Aorta (tissue), 5 donors: ENCODE data around the gene S100A7A. TPM values are rescaled to one million over a fixed set of nuclear protein-coding genes. Genes with fewer than 3 reads are reported as not detected.

Experiments
- ATAC-seq: fragments of 200-7000 bp; cut with Tn5 transposase; one replicate; pipeline ENCODE4 v1.9.1; 2022; ENCODE audit warnings: moderate library complexity; ENCODE audit not compliant: low FRiP score
- DNase-seq, 2 donors: peaks; one replicate each; pipeline ENCODE4 v3.0.0-alpha.2; 2020
- H3K27ac ChIP-seq, 2 donors: one replicate each; pipeline ENCODE4 v1.5.1; 2013; ENCODE audit warnings: low read length in 2 of 2, mild to moderate bottlenecking in 2 of 2, moderate library complexity in 2 of 2, control low read depth in 1 of 2, inconsistent platforms in 1 of 2, low read depth in 1 of 2
- H3K27me3 ChIP-seq, 2 donors: one replicate each; pipeline ENCODE4 v1.6.1; 2013; ENCODE audit warnings: control low read depth in 1 of 2, low read length in 1 of 2, mild to moderate bottlenecking in 1 of 2, moderate library complexity in 1 of 2; ENCODE audit not compliant: insufficient read depth in 2 of 2, control insufficient read depth in 1 of 2
- H3K36me3 ChIP-seq, 2 donors: one replicate each; pipeline ENCODE4 v1.6.1; 2013; ENCODE audit warnings: control low read depth in 1 of 2, low read length in 1 of 2, mild to moderate bottlenecking in 1 of 2; ENCODE audit not compliant: insufficient read depth in 2 of 2, control insufficient read depth in 1 of 2
- H3K4me1 ChIP-seq, 2 donors: one replicate each; pipeline ENCODE4 v1.6.1; 2013; ENCODE audit warnings: low read length in 2 of 2, control low read depth in 1 of 2, mild to moderate bottlenecking in 1 of 2, moderate library complexity in 1 of 2; ENCODE audit not compliant: insufficient read depth in 2 of 2, control insufficient read depth in 1 of 2
- H3K4me3 ChIP-seq, 2 donors: one replicate each; pipeline ENCODE4 v1.5.1; 2013; ENCODE audit warnings: low read length in 2 of 2, control low read depth in 1 of 2, mild to moderate bottlenecking in 1 of 2
- H3K9me3 ChIP-seq: one replicate; pipeline ENCODE4 v1.6.1; 2013; ENCODE audit warnings: mild to moderate bottlenecking, low read length; ENCODE audit not compliant: control insufficient read depth
- intact Hi-C, 2 donors: fragments of 100-400 bp; cut with DNase I; formaldehyde crosslinking; loops; one replicate each; pipeline versions ENCODE4 v1.14.2 to v1.15.0; 2022
- polyA plus RNA-seq, 2 donors: library from polyadenylated mRNA; stranded (reverse); fragments of 200-250 nt; gene quantifications; one replicate each; pipeline ENCODE4 v1.2.3, GENCODE V29; 2013
- total RNA-seq, 2 donors: library from RNA; stranded (reverse); fragmentation: NEBNext Ultra II Directional; extraction: Animal tissue kit (Norgen Biotek cat#: 25700); gene quantifications; one replicate each; pipeline ENCODE4 v1.2.1, GENCODE V29; 2021
- donor health status: healthy with polysubstance abuse.
- donor health status: Bipolar disorder and iron deficiency.
- donor health status: DM: no; HTN: no; CAD: no.
- donor health status: DM: no; HTN: no; CAD: no.
- donor health status: DM: yes; HTN: yes; CAD: no.

Gene S100A7A
- total and polyA plus RNA-seq, 4 donors = not detected

DNA sequence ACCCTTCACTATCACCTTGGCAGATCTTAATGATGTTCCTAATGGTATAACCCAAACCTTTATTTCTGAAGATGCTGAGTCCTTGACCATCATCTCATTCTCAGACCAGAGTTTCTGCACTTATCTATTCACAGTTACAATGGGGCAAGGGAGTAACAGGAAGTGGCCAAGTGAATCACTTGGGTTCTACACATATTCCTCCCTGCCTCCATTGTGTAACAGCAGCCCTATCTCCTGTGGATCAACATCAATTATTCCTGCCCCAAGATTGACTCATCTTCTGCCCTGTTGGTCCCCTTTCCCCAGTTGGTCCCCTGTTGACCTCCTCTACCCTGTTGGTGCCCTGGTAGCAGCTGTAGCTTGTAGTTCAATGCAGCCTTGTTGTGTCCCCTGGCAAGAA is 54.4 kb downstream of the S100A7A start:
- no peak for ATAC-seq
- intact Hi-C loops = no loop called here
- H3K9me3 ChIP-seq = no peaks in the 10 kb centered on the region
- H3K27ac ChIP-seq = no peak overlapping the region
- no peaks in the 10 kb centered on the region for H3K4me1 ChIP-seq
- no peak overlapping the region for H3K4me3 ChIP-seq
- H3K27me3 ChIP-seq = no peaks in the 10 kb centered on the region
- no peaks in the 10 kb centered on the region for H3K36me3 ChIP-seq
- DNase-seq = no peak

Other genes starting within 250 kb of the S100A7A start
- gene LELP1, start 213.1 kb upstream of the S100A7A start, total RNA-seq = not detected
- gene LELP1, start 213.1 kb upstream of the S100A7A start, polyA plus RNA-seq = not detected
- gene PRR9, start 198.9 kb upstream of the S100A7A start, total RNA-seq = not detected
- gene PRR9, start 198.9 kb upstream of the S100A7A start, polyA plus RNA-seq = not detected
- gene LORICRIN, start 156.8 kb upstream of the S100A7A start, total RNA-seq = not detected
- not detected for gene LORICRIN, start 156.8 kb upstream of the S100A7A start, polyA plus RNA-seq
- not detected for gene PGLYRP3, start 103.6 kb upstream of the S100A7A start, total RNA-seq
- not detected for gene PGLYRP3, start 103.6 kb upstream of the S100A7A start, polyA plus RNA-seq
- not detected for gene PGLYRP4, start 67.7 kb upstream of the S100A7A start, total RNA-seq
- gene PGLYRP4, start 67.7 kb upstream of the S100A7A start, polyA plus RNA-seq = not detected
- gene S100A9, start 58.7 kb upstream of the S100A7A start, total RNA-seq = 100 to 1,000 TPM; 131 to 276 TPM
- 100 to 1,000 TPM; 110 to 485 TPM for gene S100A9, start 58.7 kb upstream of the S100A7A start, polyA plus RNA-seq
- 10 to 100 TPM in 1 of 2 donors, 1 to 10 TPM in 1; 4.4 to 23.6 TPM for gene S100A12, start 40.9 kb upstream of the S100A7A start, total RNA-seq
- 10 to 100 TPM in 1 of 2 donors, 1 to 10 TPM in 1; 1.7 to 58.6 TPM for gene S100A12, start 40.9 kb upstream of the S100A7A start, polyA plus RNA-seq
- gene S100A8, start 25.4 kb upstream of the S100A7A start, total RNA-seq = 100 to 1,000 TPM in 1 of 2 donors, 10 to 100 TPM in 1; 83.5 to 185 TPM
- gene S100A8, start 25.4 kb upstream of the S100A7A start, polyA plus RNA-seq = 100 to 1,000 TPM in 1 of 2 donors, 10 to 100 TPM in 1; 48.2 to 218 TPM
- gene S100A7, start 44.1 kb downstream of the S100A7A start, total RNA-seq = not detected
- gene S100A7, start 44.1 kb downstream of the S100A7A start, polyA plus RNA-seq = not detected
- gene S100A6, start 119.5 kb downstream of the S100A7A start, total RNA-seq = 1,000 to 10,000 TPM in 1 of 2 donors, 100 to 1,000 TPM in 1; 934 to 1,126 TPM
- 1,000 to 10,000 TPM; 3,932 to 5,181 TPM for gene S100A6, start 119.5 kb downstream of the S100A7A start, polyA plus RNA-seq
- gene S100A5, start 124.4 kb downstream of the S100A7A start, total RNA-seq = not detected
- gene S100A5, start 124.4 kb downstream of the S100A7A start, polyA plus RNA-seq = not detected
- gene S100A4, start 129.3 kb downstream of the S100A7A start, total RNA-seq = 100 to 1,000 TPM; 406 to 967 TPM
- gene S100A4, start 129.3 kb downstream of the S100A7A start, polyA plus RNA-seq = 1,000 to 10,000 TPM; 3,369 to 4,033 TPM
- 1 to 10 TPM; 2.3 to 3.8 TPM for gene S100A3, start 132.7 kb downstream of the S100A7A start, total RNA-seq
- 10 to 100 TPM in 1 of 2 donors, 1 to 10 TPM in 1; 3.0 to 11.7 TPM for gene S100A3, start 132.7 kb downstream of the S100A7A start, polyA plus RNA-seq
- 1 to 10 TPM; 1.8 TPM for gene S100A2, start 149.3 kb downstream of the S100A7A start, total RNA-seq
- 1 to 10 TPM; 2.1 to 6.4 TPM for gene S100A2, start 149.3 kb downstream of the S100A7A start, polyA plus RNA-seq
- gene S100A16, start 196.6 kb downstream of the S100A7A start, total RNA-seq = 10 to 100 TPM; 72.8 to 83.4 TPM
- 100 to 1,000 TPM in 1 of 2 donors, 10 to 100 TPM in 1; 86.5 to 116 TPM for gene S100A16, start 196.6 kb downstream of the S100A7A start, polyA plus RNA-seq
- not detected for gene S100A14, start 199.8 kb downstream of the S100A7A start, total RNA-seq
- gene S100A14, start 199.8 kb downstream of the S100A7A start, polyA plus RNA-seq = 10 to 100 TPM in 1 of 2 donors, 1 to 10 TPM in 1; 2.5 to 91.2 TPM
- 100 to 1,000 TPM in 1 of 2 donors, 10 to 100 TPM in 1; 80.0 to 111 TPM for gene S100A13, start 211.0 kb downstream of the S100A7A start, total RNA-seq
- gene S100A13, start 211.0 kb downstream of the S100A7A start, polyA plus RNA-seq = 100 to 1,000 TPM; 243 to 245 TPM
- under 1 TPM in 1 of 2 donors, not detected in 1; 0.69 TPM for gene S100A1, start 211.9 kb downstream of the S100A7A start, total RNA-seq
- 1 to 10 TPM in 1 of 2 donors, under 1 TPM in 1; 0.23 to 7.1 TPM for gene S100A1, start 211.9 kb downstream of the S100A7A start, polyA plus RNA-seq
- gene CHTOP, start 217.5 kb downstream of the S100A7A start, total RNA-seq = 10 to 100 TPM; 54.3 to 57.0 TPM
- 10 to 100 TPM; 34.4 to 51.8 TPM for gene CHTOP, start 217.5 kb downstream of the S100A7A start, polyA plus RNA-seq
- 10 to 100 TPM; 30.4 to 35.4 TPM for gene SNAPIN, start 242.2 kb downstream of the S100A7A start, total RNA-seq
- 10 to 100 TPM; 52.6 to 55.6 TPM for gene SNAPIN, start 242.2 kb downstream of the S100A7A start, polyA plus RNA-seq